HL-60/S4 treated with retinoic acid at 250 ng/mL for 4 days and 3 days (cell line): ENCODE results near the gene LTBP1.

ENCODE experiments used
- in situ Hi-C: fragments of 300-500 bp; cut with MboI; formaldehyde crosslinking; loops from 2 replicates; pipeline ENCODE4 v1.7.0; 2022; ENCODE audit warnings: low sequenced_read_pairs

LTBP1 gene

GRCh38 chr2:33180915-33181314 lies 234.2 kb downstream of the LTBP1 start:
- in situ Hi-C loops, result no loop called here

GRCh38 chr2:33181466-33181865 lies 234.7 kb downstream of the LTBP1 start:
- in situ Hi-C loops, result no loop called here

- in situ Hi-C loops, result no loop called here
These were observed 237.3 kb downstream of the LTBP1 start for GRCh38 chr2:33184041-33184440.

- in situ Hi-C loops, result no loop called here
These were observed 240.2 kb downstream of the LTBP1 start for GRCh38 chr2:33186937-33187336.

- in situ Hi-C loops, result no loop called here
These were observed 242.0 kb downstream of the LTBP1 start for GRCh38 chr2:33188799-33189198.

GRCh38 chr2:33190393-33190937 lies 243.7 kb downstream of the LTBP1 start:
- in situ Hi-C loops, result no loop called here

- in situ Hi-C loops, result no loop called here
These were observed 249.1 kb downstream of the LTBP1 start for GRCh38 chr2:33195891-33196290.

- in situ Hi-C loops, result no loop called here
These were observed 249.9 kb downstream of the LTBP1 start for GRCh38 chr2:33196700-33197099.

GRCh38 chr2:33197198-33197938 lies 250.6 kb downstream of the LTBP1 start:
- in situ Hi-C loops, result no loop called here

- in situ Hi-C loops, result no loop called here
These were observed 256.1 kb downstream of the LTBP1 start for GRCh38 chr2:33202641-33203522.

- in situ Hi-C loops, result no loop called here
These were observed 258.2 kb downstream of the LTBP1 start for GRCh38 chr2:33204945-33205344.

- in situ Hi-C loops, result no loop called here
These were observed 259.1 kb downstream of the LTBP1 start for GRCh38 chr2:33205693-33206434.

GRCh38 chr2:33207151-33207740 lies 260.5 kb downstream of the LTBP1 start:
- in situ Hi-C loops, result no loop called here

GRCh38 chr2:33208400-33208799 lies 261.6 kb downstream of the LTBP1 start:
- in situ Hi-C loops, result no loop called here

GRCh38 chr2:33209976-33210375 lies 263.2 kb downstream of the LTBP1 start:
- in situ Hi-C loops, result no loop called here

GRCh38 chr2:33210626-33211025 lies 263.9 kb downstream of the LTBP1 start:
- in situ Hi-C loops, result no loop called here

- in situ Hi-C loops, result no loop called here
These were observed 265.4 kb downstream of the LTBP1 start for GRCh38 chr2:33212151-33212550.

- in situ Hi-C loops, result no loop called here
These were observed 266.5 kb downstream of the LTBP1 start for GRCh38 chr2:33213244-33213643.

- in situ Hi-C loops, result no loop called here
These were observed 266.9 kb downstream of the LTBP1 start for GRCh38 chr2:33213648-33214047.

GRCh38 chr2:33214436-33214835 lies 267.7 kb downstream of the LTBP1 start:
- in situ Hi-C loops, result no loop called here

- in situ Hi-C loops, result no loop called here
These were observed 268.1 kb downstream of the LTBP1 start for GRCh38 chr2:33214857-33215256.
